TTC549 (cell line): ENCODE data around the gene CRX.
"Not testable (repeated sequence)": the region's sequence is repeated elsewhere in the genome, so short reads cannot be mapped to it uniquely, and the experiment has no call there.

ENCODE experiments used
- FAIRE-seq: peaks from 2 replicates; lab custom pipeline; 2012; peaks lifted over from hg19 to GRCh38; lab: Jason Lieb, UNC

The CRX gene

DNA sequence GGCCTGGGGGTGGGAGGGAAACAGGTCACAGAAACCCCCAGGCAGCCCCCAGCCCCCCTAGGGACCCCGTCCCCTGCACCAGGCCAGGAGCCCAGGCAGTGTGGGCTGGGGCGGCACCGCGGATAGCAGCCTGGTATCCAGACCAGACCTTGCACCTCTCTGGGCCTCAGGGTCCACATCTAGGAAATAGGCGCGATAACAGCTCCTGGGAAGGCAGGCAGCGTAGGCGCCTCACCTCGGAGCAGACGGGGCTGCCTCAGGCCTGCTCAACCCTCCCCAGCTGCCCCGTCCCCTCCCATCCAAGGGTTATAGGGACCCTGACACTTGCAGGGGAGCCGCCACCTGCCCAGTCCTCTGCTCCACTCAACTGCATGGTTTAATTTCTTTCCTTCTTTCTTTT is 18.1 kb upstream of the CRX start:
- not testable (repeated sequence) for FAIRE-seq

DNA sequence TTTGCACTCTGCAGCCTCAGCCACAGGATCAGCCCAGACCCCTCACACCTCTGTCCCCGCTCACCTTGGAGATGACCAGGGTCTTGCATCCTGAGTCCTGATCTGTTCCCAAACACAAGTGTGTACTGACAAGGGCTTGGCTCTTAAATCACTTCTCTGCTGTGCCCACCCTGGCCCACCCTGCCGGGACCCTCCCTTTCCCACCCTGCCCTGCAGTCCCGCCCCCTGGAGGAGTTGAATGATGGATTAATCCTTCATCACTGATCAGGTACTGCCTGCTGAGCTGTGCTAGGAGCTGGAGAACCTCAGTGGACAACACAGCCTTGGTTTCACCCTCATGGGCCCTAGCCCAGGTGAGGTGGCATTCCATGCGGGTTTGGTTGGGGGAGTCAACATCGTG is 17.3 kb upstream of the CRX start, which contains the start of gene TPRX1:
Gene TPRX1 (minus strand): TSS at position 101 of the 400 bp plus-strand sequence. CDS start 12 bp downstream, at position 89.
- FAIRE-seq, result not testable (repeated sequence)

DNA sequence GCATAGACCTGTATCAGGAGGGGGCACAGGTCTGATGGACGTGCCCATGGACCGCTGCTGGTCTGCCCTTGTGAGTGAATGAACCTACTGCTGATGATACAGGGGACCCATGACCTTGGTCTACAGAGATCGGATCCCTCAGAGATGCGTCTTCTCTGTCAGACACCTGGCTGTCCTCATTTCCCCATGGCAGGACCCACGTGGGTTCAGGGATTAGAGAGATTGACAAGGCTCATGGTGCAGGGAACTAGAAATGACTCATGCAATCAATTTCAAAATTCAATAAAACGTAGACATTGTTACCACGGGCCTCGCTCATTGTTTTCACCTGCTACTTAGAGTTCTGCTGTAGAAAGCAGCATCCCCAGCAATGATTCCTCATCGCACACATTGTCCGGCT is 16.4 kb upstream of the CRX start:
- FAIRE-seq, result no peak

DNA sequence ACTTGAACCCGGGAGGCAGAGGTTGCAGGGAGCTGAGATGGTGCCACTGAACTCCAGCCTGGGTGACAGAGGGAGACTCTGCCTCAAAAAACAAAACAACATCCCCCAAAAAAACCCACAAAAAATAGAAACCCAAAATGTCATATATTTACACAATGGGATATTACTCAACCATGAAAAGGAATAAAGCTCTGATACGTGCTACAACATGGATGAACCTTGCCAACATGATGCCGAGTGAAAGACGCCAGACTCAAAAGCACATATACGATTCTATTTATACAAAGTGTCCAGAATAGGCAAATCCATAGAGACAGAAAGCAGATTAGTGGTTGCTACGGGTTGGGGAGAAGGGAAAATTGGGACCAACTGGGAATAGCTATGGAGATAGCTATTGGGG is 15.3 kb upstream of the CRX start:
- no peak for FAIRE-seq

DNA sequence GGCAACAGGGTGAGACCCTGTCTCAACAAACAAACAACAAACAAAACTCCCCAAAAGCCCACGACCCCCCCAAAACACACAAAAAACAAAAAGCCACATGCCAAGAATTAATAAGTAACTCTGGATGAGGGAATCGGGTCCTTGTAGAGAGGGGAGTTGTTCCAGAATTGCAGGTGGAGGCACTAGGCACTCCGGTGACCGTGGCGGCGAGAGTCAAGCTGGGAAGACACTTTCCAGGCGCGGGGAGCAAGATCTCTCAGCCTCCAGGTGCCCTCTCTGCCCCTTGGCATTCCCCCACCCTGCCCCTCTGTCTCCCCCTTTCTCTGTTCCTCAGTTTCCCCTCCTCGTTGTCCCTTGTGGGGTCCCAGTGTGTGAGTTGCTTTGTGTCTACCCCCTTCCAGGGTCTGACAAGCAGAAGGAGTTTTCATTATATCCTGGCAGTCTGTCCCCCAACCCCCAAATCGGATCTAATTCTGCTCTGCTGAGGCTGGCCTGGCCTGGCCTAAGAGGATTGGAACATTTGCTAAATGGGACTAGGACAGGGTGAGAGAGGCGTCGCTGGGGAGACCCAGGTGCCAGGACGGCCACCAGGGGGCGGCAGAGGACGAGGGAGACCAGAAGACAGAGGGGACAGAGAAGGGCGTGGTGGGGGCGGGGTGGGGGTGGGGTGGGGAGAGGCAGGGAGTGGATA is 8.3 kb upstream of the CRX start:
- FAIRE-seq, result no peak

DNA sequence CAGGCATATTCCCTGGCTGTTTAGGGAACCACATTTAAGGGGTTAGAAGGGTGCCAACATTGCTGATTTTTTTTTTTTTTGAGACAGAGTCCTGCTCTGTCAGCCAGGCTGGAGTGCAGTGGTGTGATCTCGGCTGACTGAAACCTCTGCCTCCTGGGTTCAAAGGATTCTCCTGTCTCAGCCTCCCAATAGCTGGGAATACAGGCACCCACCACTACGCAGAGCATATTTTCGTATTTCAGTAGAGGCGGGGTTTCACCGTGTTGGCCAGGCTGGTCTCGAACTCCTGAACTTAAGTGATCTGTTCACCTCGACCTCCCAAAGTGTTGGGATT is 7.8 kb upstream of the CRX start:
- no peak for FAIRE-seq

DNA sequence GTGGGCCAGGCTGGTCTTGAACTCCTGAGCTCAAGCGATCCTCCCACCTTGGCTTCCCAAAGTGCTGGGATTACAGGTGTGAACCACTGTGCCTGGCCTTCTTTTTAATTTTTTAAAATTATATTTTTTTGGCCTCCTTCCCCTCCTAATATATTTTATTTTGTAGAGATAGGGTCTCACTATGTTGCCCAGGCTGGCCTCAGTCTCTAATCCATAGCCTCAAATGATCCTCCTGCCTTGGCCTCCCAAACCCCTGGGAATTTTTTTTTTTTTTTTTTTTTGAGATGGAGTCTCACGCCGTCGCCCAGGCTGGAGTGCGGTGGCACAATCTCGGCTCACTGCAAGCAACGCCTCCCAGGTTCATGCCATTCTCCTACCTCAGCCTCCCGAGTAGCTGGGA is 5.5 kb upstream of the CRX start:
- FAIRE-seq, result not testable (repeated sequence)

DNA sequence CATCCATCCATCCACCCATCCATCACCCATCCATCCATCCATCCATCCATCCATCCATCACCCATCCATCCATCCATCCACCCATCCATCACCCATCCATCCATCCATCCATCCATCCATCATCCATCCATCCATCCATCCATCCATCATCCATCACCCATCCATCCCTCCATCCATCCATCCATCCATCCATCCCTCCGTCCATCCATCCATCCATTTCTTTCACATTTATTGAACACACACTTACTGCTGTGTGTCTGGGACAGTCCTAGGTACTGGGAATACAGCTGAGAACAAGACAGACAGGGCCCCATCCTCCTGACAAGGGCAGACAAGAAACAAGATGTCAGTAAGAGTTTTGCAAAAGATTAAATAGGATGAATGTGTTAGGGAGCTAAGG is 3.5 kb upstream of the CRX start:
- FAIRE-seq, result not testable (repeated sequence)

DNA sequence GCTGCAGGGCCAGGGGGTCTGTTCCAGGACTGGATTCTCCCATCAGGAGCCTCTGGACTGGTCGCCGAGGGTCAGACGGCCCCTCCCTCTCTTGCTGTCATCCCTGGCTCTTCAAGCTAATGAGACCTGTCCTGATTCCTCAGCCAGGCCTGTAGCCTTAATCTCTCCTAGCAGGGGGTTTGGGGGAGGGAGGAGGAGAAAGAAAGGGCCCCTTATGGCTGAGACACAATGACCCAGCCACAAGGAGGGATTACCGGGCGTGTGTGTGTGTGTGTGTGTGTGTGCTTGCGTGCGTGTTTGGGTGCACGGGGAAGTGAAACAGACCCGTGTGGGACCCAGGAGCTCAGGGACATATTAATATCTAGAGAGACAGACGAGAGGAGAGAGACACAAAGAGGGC is 1.9 kb upstream of the CRX start:
- FAIRE-seq, result no peak

DNA sequence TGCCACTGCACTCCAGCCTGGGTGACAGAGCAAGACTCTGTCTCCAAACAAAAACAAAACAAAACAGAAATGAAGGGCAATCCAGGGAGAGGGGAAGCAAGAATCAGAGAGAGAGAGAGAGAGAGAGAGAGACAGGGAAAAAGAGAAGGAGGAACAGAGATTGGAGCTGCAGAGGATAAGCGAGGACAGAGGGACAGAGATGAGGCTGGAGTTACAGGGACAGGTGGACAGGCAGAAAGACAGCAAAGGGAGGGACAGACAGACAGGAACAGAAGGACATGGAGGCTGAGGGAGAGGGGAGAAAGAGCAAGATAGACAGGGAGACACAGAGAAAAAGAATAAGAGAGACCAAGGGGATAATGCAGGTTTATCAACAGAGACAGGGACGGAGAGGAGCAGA is 1.3 kb upstream of the CRX start:
- no peak for FAIRE-seq

DNA sequence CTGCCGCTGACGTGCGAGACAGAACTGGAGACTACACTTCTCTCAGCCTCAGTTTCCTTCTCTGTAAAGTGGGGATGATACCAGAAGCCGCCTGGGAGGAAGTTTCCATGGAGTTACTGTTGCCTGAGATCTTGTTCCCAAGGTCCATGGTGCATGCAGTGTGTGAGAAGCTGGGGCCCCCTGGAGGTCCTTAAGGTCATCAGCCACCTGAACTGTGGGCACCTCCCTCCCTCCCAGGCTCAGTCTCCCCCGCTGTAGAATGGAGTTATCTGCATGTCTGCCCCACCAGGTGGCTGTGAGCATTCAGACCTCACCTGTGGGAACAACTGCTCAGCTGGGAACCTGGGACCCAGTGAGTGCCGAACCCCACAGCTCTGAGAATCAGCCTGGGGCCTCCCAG is 2.7 kb downstream of the CRX start:
- FAIRE-seq, result no peak

DNA sequence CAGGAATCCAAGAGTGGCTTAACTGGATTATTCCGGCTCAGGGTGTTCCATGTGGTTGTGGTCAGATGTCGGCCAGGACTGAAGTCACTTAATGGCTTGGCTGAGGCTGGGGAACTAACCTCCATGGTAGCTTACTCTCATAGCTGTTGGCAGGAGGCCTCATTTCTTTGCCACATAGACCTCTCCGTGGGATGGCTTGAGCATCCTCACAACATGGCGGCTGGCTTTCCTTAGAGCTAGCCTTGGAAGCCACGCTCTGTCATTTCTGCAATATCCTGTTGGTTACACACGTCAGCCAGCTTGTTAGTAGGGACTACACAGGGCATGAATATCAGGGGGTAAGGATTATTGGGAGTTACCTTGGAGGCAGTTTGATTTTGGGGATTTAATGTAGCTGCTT is 5.1 kb downstream of the CRX start:
- no peak for FAIRE-seq

DNA sequence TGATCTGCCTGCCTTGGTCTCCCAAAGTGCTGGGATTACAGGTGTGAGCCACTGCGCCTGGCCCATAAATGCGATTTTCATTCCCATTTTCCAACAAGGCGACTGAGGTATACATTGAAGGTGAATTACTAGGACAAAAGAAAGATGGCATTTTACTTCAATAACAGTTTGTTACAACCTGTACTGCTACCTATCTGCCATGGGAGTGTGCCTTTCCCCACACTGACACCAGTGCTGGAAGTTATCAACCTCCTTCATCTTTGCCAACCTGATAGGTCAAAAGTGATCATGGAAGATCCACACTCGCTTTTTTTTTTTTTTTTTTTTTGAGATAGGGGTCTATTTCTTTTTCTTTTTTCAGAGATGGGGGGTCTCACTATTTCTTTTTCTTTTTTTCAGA is 11.0 kb downstream of the CRX start:
- FAIRE-seq, result no peak

DNA sequence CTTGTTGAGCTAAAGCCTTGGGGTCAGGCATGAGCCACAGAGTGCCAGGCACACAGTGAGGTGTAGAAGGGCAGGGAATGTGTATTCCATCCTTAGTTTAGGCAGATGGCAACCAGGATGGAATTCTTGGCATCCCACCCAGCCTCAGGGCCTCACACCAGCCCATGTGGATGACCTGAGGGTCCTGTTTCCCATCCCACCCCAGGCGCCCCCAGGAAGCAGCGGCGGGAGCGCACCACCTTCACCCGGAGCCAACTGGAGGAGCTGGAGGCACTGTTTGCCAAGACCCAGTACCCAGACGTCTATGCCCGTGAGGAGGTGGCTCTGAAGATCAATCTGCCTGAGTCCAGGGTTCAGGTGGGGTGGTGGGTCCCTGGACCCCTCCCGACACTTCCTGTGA is 14.3 kb downstream of the CRX start:
- FAIRE-seq, result no peak

DNA sequence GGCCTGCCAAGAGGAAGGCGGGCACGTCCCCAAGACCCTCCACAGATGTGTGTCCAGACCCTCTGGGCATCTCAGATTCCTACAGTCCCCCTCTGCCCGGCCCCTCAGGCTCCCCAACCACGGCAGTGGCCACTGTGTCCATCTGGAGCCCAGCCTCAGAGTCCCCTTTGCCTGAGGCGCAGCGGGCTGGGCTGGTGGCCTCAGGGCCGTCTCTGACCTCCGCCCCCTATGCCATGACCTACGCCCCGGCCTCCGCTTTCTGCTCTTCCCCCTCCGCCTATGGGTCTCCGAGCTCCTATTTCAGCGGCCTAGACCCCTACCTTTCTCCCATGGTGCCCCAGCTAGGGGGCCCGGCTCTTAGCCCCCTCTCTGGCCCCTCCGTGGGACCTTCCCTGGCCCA is 17.7 kb downstream of the CRX start:
- no peak for FAIRE-seq

DNA sequence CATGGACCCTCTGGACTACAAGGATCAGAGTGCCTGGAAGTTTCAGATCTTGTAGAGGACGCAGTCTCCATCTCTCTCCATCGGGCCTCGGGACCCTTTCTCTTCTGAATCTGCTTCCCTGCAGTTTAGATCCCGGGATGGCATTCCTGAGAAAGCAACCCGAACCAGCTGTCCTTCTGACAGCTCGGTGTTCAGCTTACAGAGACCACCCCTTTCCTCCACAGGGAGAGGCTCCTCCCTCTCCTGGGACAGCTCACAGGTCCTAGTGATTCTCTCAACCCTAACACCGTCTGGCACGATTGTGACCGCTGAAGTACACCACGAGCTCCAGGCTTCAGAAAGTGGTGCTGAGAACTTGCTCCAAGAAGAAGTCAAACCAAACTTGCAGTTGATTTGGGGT is 18.2 kb downstream of the CRX start:
- FAIRE-seq, result no peak

DNA sequence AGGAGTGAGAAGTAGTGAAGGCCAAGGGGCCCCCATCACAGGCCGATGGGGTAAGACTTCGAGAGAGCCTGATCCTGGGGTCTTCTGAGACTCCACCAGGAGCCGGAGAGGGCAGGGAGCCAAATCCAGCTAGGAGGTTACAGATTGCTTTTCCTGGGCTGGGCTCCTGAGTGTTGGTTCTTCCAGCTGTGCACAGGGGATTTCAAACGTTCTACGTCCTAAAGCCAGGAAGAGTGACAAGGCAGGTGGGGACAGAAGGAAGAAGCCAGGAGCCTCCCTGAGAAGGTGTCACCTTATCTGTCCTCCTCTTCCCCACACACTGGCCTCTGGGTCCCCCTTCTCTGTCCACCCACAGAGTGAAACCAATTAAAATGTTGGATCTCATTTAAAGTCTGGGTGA is 21.2 kb downstream of the CRX start:
- no peak for FAIRE-seq

DNA sequence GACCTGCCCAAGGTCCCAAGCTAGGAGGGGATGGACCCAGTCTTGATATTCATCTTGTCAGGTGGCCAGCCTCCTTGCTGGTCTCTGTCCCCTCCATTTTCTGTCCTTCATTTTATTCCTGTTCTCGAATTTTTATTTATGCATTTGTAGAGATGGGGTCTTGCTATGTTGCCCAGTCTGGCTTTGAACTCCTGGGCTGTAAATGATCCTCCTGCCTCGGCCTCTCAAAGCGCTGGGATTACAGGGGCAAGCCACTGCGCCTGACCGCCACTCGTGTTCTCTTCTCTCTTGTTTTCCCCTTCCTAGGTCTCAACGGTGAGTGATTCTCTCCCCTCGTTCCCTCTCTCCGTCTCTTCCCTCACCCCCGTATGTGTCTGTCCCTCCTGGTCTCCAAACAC is 26.7 kb downstream of the CRX start:
- no peak for FAIRE-seq

DNA sequence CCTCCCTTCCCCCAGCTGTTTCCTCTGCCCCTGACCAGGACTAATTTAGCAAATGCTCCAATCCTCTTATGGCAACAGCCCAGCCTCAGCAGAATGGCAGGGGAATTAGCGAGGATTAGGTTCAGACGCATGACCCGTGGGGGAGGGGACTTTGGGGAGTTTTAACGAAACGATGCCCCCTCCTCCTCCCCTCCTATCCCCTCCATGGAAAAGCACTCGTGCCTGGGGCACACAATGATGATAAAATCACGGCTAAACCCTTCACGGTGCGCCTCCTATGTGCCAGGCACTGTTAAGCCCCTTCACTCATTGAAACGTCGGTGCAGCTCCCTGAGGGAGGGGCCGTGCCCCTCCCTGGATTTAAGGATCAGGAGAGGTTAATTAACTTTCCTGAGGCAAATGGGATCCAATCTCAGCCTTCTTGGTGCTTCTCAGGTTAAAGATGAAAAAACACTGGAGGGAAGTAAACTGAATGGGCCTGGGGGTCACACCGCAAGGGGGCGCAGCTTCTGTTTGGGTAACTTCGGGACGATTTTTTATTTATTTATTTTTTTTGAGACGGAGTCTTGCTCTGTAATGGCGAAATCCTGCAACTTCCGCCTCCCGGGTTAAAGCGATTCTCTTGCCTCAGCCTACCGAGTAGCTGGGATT is 27.2 kb downstream of the CRX start:
- FAIRE-seq, result no peak

DNA sequence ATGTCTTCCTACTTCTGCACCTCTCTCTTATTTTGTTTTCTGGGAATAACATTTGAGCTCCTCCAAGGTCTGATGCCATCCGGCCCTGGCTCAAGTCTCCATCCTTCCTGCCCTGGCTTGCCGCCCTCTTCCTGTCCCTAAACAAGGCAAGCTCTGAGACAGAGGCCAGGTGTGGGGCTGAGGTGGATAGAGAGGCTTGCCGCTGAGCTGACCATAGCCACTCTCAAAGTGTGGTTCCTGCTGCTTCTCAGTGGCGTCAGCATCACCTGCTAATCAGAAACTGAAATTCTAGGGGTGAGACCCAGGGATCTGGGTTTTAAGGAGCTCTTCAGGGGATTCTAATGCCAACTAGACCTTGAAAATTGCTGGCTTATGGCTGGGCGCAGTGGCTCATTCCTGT is 31.3 kb downstream of the CRX start:
- FAIRE-seq, result no peak

DNA sequence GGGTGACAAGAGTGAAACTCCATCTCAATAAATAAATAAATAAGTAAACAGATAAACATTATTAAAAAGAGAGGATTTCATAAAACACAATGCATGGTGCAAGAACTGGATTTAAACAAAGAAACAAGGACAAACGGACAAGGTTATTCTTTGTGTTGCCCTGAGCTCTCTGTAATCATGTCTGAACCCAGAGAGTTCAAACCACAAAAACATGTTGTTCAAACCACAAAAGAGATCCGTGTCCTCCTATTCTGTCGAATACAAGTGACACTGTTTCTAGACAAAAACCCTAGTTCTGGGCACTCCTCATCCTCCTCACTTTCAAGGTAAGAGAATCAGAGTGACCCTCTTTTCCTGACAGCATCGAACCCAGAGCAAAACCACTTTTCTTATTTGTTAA is 32.7 kb downstream of the CRX start:
- no peak for FAIRE-seq

DNA sequence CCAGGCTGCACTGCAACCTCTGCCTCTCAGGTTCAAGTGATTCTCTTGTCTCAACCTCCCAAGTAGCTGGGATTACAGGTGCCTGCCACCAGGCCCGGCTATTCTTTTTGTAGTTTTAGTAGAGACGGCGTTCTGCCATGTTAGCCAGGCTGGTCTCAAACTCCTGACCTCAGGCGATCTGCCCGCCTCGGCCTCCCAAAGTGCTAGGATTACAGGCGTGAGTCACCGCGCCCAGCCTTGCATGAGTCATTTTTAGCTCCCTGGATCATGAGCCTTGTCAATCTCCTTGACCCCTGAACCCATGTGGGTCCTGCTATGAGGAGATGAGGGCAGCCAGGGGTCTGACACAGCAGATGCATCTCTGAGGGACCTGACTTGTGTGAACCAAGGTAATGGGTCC is 36.5 kb downstream of the CRX start:
- FAIRE-seq, result not testable (repeated sequence)

DNA sequence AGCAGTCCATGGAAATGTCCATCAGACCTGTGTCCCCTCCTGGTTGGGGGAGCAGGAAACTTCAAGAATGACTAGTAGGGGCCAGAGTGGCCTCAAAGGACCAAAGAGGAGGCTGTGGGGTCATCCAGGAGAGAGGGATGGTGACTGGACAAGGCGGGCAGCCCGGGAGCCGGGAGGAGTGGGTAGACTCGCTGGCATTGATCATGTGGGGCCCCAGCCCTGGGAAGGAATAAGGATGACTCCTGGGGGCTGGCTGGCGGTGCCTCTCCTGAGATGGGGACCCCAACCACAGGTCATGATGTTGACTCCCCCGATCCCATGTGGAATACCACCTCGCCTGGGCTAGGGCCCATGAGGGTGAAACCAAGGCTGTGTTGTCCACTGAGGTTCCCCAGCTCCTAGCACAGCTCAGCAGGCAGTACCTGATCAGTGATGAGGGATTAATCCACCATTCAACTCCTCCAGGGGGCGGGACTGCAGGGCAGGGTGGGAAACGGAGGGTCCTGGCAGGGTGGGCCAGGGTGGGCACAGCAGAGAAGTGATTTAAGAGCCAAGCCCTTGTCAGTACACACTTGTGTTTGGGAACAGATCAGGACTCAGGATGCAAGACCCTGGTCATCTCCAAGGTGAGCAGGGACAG is 37.0 kb downstream of the CRX start, which contains the start of gene TPRX2:
Gene TPRX2 (plus strand): TSS at position 590 of the 640 bp plus-strand sequence. CDS start 12 bp downstream, at position 602.
- FAIRE-seq, result not testable (repeated sequence)

DNA sequence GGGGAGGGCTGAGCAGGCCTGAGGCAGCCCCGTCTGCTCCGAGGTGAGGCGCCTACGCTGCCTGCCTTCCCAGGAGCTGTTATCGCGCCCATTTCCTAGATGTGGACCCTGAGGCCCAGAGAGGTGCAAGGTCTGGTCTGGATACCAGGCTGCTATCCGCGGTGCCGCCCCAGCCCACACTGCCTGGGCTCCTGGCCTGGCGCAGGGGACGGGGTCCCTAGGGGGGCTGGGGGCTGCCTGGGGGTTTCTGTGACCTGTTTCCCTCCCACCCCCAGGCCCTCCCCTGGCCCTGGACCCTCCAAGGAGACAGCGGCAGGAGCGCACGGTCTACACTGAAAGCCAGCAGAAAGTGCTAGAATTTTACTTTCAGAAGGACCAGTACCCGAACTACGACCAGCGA is 38.1 kb downstream of the CRX start:
- not testable (repeated sequence) for FAIRE-seq
